Dedifferentiated amniotic fluid mesenchymal stem cell (primary cell): ENCODE data around the gene ST6GALNAC3.
"Not testable (repeated sequence)": the region's sequence is repeated elsewhere in the genome, so short reads cannot be mapped to it uniquely, and the experiment has no call there.

ENCODE experiments used
- DNase-seq: peaks from one replicate; pipeline ENCODE4 v3.0.0-alpha.2; 2016; ENCODE audit errors: extremely low spot score

Gene ST6GALNAC3

GRCh38 chr1:76190749-76191424 is 116.3 kb downstream of the ST6GALNAC3 start:
- no peak for DNase-seq

GRCh38 chr1:76191561-76191960 is 117.0 kb downstream of the ST6GALNAC3 start:
- no peak for DNase-seq

GRCh38 chr1:76198452-76198851 is 123.9 kb downstream of the ST6GALNAC3 start:
- DNase-seq, result no peak

- no peak for DNase-seq
Observed at GRCh38 chr1:76202670-76203069, 128.1 kb downstream of the ST6GALNAC3 start.

DNA sequence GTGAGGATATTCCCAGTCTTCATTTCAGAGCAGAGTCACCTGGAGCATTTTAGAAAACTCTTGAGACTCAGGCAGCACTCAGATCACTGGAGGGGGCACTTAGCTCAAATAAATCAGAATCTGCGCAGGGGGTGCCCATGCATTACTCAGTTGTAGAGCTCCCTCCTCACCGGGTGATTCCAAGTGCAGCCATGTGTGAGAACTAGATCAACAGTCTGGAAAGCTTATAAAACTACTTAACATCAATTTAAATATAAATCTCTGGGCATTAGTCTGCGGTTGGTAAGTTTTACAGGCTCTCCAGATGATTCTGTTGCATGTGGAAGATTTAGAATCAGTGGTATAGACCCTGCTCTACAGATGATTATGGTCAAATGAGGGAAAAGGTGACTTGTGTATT is 128.6 kb downstream of the ST6GALNAC3 start:
- no peak for DNase-seq

- no peak for DNase-seq
Observed at GRCh38 chr1:76209238-76209637, 134.7 kb downstream of the ST6GALNAC3 start.

- DNase-seq, result no peak
Observed at GRCh38 chr1:76209648-76210047, 135.1 kb downstream of the ST6GALNAC3 start.

DNA sequence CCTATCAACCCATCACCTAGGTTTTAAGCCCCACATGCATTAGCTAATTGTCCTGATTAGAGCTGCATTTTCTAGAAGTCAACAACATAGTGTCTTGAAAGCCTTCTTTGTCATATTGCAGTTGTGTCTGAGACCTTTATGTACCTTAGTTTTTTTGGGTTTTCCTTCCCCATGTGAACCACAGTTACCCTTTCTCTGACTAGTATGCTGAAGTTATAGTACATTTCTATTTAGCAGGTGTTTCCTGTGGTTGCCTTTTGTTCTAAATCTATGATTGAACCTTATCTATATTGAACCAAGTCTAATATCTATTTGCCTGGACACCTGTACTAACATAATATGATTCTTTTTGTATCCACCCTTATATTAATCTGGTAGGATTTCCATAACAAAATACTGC is 135.6 kb downstream of the ST6GALNAC3 start:
- no peak for DNase-seq

GRCh38 chr1:76218888-76219287 is 144.3 kb downstream of the ST6GALNAC3 start:
- DNase-seq, result no peak

DNA sequence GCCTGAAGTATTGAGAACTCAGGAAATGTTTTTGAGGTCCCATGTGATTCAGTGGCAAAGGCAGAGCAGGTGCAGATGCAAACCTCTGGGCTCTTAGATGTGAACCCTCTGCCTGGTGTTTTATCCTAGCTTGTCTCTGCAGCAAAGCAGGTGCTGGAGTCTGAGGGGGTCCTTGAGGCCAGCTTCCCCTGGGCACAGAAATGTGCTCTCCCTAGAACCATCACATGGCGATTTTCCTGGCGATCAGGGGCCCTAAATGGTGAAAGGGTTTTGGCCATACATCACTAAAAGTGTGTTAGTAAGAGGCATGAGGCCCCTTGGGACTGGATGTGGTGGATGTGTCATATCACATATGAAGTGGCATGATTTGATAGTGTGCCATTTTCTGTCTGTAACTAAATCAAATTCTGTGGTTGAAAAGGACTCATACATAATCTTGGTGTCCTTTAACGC is 144.8 kb downstream of the ST6GALNAC3 start:
- no peak for DNase-seq

DNA sequence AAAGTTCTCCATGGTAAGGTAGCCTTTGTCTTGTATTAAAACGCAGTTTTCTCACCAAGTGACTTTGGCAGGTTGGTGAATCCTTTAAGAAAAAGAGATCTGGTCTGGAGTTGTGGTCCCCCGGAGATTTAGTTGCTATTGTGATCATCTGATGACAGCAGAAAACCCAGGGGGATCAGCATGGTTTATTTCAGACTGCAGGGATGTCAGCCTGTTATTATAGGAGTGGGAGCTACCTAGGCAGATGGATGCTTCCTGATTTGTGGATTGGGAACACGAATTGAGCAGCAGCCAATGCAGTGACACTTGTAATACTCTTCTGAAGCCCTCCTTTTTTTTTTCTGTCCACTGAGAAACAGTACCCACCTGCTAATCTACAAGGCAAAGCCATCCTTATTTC is 150.2 kb downstream of the ST6GALNAC3 start:
- no peak for DNase-seq

DNA sequence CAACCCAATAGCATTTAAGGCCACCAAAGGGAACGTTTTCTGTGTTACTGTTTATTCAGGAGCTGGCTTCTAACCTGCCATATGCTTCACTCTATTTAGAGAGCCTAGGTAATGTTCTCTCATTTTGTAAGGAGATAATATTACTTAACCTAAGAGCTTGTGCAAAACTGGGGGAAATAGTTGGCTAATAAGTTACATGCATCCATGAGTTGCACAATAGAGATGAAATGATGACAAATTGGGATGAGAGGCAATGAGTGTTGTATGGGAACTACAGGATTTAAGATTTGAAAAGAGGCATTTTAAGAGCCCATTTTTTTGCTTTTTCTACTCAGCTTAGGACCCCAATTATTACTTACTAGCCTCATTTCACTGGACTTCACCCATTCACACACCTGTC is 151.0 kb downstream of the ST6GALNAC3 start:
- no peak for DNase-seq

GRCh38 chr1:76227621-76228020 is 153.1 kb downstream of the ST6GALNAC3 start:
- DNase-seq, result no peak

DNA sequence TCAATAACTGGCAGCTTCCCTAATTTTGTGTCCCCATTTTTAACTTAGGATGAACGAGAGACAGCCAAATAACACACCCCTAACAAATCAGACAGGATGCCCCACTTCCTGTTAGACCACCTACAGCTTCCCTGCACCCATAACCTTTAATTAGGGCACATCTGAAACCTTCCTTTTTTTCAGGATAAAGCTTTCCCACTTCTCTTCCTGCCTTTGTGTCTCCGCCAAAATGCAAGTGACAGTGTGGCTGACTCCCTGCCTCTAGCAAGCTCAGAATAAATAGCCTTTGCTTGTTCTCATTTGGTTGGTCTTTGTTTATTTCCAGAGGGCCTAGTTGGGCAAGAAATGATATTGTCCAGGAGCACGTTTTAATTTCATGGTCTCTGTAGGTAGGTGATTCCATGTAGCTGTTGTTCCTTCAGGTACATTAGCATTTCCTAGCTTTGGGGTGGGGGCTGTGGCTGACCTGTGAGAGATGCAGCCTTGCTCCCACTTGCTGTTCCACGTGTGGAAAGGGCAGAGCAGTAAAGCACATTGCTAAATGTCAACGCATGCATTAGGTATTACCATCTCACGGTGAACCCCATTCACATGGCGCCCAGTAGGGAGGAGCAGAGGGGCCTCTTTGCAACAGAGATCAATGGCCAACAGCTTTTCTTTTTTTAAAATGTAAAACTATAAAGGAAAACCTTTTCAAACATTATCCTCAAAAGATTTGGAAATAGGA is 154.9 kb downstream of the ST6GALNAC3 start:
- no peak for DNase-seq

GRCh38 chr1:76230842-76231281 is 156.3 kb downstream of the ST6GALNAC3 start:
- DNase-seq, result no peak

DNA sequence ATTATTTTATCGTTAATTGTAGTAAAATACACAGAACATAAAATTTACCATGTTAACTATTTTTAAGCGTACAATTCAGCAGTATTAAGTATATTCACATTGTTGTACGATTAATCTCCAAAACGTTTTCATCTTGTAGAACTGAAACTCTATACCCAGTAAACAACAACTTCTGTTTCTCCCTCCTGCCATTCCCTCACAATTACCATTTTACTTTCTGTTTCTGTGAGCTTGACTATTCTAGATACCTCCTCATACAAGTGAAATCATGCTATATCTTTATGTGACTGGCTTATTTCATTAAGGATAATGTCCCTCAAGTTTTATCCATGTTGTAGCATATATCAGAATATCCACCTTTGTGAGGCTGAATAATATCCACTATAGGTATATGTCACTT is 156.8 kb downstream of the ST6GALNAC3 start:
- DNase-seq, result no peak

DNA sequence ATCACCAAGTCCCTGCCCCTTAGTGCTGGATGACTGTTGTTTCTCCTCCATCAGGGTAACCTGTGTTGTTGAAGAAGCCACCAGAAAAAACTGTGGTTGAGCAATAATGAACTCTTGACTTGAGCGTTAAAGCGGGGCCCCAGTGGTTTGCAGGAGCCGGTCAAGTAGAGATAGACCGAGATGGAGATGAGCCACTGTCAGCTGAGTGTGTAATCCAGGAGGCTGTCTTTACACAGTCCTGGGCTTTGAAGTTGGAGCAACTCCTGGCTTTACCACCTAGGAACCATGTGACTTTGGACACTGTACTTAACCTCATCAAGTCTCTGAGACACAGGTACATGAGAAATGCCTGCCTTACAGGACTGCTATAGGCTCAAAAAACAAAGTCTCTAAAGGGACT is 158.1 kb downstream of the ST6GALNAC3 start:
- no peak for DNase-seq

GRCh38 chr1:76234061-76234460 is 159.5 kb downstream of the ST6GALNAC3 start:
- DNase-seq, result no peak

- no peak for DNase-seq
Observed at GRCh38 chr1:76237211-76237610, 162.7 kb downstream of the ST6GALNAC3 start.

DNA sequence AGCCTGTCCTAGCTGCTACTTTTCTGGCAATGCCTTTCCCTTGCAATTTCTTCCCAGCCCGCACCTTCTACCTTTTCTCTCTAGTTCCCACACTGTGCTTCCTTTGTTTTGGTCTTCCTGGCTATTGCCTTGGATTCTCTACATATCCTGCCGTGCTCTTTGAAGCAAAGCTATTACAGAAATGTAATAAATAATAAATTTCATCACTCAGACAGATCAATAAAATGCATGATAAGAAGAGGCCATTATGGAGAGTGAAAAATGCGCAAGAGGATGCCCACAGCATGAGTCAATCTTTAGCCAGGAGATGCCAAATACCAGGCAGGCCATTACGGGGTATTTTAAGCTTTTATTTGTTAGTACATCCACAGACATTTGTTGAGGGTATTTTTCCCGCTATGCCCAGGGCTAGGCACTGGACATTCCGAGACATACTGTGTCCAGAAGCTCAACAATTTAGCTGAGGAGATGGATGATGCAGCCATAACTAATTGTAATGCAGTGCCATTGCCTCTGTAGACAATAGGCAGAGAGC is 163.6 kb downstream of the ST6GALNAC3 start:
- no peak for DNase-seq

DNA sequence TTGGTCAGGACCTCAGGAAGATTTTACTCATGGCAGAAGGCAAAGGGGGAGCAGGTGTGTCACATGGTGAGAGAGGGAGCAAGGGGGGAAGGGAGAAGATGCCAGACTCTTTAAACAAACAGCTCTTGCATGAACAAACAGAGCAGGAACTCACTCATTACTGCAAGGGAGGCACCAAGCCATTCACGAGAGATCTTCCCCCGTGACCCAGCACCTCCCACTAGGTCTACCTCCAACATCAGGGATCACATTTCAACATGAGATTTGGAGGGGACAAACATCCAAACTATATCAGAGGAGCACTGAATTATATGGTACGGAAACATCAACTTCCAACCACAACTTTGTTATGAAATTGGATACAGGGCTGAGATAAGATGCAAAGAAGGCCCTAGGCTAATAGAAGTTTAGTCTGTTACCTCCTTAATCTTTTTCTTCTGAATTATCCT is 164.9 kb downstream of the ST6GALNAC3 start:
- no peak for DNase-seq

- no peak for DNase-seq
Observed at GRCh38 chr1:76240316-76240715, 165.8 kb downstream of the ST6GALNAC3 start.

GRCh38 chr1:76242587-76242986 is 168.0 kb downstream of the ST6GALNAC3 start:
- not testable (repeated sequence) for DNase-seq
